NCI-H2227 treated with DMSO at 0.1 percent for 48 hours (cell line): ENCODE measurements around the gene BCAP29.
"Not testable (repeated sequence)": the region's sequence is repeated elsewhere in the genome, so short reads cannot be mapped to it uniquely, and the experiment has no call there.

Experiments used
- DNase-seq: peaks from one replicate; lab custom pipeline; 2025; lab: John Stamatoyannopoulos, UW

The BCAP29 gene

DNA sequence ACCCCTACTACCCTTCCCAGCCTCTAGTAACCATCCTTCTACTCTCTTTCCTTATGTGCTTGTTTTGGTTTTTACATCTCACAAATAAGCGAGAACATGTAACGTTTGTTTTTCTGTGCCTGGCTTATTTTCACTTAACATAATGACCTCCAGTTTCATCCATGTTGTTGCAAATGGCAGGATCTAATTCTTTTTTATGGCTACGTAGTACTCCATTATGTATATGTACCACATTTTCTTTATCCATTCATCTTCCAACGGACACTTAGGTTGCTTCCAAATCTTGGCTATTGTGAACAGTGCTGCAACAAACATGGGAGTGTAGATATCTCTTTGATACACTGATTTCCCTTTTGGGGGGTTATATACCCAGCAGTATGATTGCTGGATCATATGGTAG is 47.0 kb downstream of the BCAP29 start:
- no peak for DNase-seq

DNA sequence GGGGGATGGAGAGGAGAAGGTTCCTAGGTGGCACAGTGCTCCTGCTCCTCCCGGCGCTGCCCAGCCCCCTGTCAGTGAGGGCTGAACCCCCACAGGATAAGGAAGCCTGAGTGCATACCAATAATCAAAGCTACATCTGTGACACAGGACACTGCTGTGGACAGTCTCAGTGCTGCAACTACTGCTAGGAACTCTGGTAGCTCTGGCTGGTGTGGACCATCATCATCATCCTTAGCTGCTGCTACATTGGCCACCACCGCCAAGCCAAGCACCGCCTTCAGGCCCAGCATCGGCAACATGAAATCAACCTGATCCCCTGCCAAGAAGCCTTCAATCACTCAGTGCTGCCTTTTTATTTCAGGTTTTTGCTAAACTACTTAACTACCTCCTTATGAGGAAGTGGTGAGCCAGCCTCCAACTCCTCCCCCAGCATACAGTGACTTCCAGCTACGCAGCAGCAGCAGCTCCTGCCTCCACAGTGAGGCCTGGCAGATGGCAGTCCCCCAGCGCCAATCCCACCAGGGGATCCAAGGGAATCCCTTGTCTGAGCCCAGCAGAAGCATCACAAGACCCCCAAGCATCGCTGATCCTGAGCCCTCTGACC is 48.5 kb downstream of the BCAP29 start:
- no peak for DNase-seq

DNA sequence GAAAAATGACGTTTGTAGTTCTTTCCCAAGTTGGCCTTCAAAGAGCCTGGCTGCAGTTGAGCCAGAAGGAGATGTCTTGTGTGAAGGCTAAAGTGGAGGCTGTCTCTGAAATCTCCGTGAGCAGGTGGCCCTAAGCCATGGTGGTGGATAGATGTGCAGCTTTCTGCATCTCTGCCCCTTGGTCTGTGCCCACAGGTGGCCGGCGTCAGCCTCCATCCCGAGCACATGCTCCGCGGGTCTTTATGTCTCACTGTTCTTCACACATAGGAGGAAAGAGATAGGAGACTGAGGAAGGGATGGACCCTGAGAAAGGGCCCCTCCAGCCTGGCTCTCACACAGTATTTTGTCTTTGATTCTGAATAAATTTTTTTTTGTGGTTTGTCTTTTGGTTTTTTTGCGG is 50.3 kb downstream of the BCAP29 start:
- DNase-seq: no peak

DNA sequence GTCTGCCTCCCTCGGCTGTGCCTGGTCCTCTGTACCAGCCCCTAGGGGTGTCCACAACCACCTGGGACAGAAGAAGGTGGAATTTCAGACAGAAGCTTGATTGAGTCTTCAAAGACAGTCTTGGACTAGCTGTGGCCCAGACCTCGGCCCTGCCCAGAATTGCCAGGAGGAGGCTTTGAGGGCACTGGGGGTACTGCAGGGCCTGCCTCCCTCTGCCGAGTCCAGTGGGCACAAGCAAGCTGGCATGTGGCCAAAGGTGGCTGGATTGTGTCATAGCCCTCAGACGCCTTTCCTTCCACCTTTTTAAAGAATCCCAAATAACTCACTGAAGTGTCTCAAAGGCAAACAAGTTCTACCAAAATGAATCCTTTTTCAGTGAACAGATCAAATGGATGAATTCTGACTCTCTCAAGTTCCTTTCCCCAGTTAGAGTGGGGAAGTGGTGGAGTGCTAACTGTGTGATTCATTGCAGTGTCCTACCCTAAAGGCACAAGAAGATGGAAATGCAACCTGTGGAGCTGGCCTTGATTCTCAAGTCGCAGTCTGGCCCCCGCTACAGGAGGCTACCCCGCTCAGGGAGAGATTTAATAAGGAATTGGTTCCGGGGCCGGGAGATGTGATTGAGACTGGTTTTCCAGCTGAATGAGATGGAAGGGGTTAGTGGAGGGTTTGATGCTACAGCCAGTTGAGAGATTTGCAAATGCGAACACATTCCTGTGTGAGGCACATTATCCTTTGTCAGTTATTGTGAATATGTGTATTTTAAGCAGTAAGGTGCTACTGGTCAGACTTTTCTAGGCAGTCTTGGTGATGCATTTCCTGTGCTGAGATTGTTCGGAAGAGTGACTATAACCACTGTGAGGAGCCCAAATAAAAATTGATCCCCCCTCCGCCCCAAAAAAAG is 51.8 kb downstream of the BCAP29 start:
- DNase-seq: no peak

DNA sequence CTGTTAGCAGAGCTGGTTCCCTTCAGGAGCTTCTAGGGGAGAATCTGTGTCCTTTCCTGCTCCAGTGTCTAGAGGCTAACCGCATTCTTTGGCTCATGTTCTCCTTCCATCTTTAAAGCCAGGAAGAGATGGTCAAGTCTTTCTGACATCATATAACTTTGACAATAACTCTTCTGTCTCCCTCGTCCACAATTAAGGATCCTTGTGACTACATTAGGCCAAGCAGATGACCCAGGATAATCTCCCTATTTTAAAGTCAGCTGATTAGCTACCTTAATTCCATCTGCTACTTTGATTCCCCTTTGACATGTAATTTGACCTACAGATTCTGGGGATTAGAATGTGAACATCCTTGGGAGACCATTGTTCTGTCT is 52.4 kb downstream of the BCAP29 start:
- DNase-seq: no peak

DNA sequence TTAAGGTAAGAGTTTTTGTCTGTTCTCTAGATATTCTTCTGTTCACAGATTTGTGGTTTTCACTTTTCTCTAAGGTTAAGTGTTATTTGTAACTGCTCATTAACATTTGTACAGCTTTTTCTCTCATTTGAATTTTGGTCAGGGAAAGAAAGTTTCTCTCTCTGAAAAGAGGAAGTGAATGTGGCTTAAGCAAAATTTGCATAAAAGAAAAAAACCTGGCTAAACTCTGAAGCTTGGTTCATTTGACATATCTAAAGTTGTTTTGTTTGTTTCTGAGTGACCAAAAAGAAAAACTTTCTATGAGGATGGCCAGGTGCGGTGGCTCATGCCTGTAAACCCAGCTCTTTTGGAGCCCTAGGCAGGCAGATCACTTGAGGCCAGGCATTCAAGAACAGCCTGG is 58.5 kb downstream of the BCAP29 start:
- no peak for DNase-seq

- not testable (repeated sequence) for DNase-seq
These were observed 59.0 kb downstream of the BCAP29 start for GRCh38 chr7:107639070-107639469.

DNA sequence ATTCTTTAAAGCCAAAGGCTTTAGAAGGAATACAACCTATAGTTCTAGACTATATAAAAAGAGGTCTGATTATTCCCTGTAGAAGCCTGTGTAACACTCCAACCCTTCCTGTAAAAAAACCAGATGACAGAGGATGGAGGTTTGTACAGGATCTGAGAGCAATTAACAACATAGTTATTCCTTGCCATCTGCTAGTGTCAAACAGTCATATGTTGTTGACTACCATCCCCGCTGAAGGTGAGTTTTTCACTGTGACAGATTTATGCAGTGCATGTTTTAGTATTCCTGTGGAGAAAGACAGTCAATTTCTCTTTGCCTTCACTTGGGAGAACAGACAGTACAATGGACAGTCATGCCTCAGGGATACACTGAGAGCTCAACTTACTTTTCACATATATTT is 61.6 kb downstream of the BCAP29 start:
- no peak for DNase-seq

DNA sequence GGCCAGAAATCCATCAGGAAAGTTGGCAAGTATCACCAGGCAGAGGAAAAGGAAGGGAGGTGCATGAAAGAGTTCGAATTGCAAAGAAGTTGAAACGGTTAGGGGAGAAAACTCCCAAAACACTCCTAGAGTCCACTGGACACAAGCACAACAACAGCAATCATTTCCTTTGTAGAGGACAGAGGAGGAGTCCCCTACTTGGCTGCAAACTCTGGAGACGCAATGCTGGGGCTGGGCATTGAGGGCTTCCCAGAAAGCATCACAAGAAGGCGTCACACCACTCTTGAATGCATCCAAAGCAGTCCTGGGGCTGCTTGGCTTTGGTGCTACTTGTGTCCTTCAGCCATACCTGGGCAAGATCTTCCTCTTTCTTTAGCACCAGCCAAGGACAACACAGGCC is 62.5 kb downstream of the BCAP29 start:
- DNase-seq: no peak

GRCh38 chr7:107643407-107643806 is 63.4 kb downstream of the BCAP29 start:
- DNase-seq: no peak

DNA sequence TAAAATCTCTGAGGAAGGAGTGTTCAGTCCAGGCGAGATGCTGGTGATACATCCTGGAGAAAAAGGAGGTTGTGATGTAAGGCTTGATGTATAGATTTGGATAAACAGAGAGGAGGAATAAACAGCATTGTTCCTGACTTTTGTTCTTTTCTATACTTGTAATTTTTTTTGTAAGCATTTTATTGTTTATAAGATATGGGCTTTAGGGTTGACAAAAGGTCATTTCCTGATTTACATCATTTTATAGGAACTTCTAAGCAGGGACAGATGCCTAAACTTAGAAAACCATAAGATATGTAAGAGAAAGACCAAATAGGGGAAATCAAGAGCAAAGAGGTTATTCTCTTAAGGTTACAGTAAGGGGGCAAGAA is 63.9 kb downstream of the BCAP29 start:
- no peak for DNase-seq

DNA sequence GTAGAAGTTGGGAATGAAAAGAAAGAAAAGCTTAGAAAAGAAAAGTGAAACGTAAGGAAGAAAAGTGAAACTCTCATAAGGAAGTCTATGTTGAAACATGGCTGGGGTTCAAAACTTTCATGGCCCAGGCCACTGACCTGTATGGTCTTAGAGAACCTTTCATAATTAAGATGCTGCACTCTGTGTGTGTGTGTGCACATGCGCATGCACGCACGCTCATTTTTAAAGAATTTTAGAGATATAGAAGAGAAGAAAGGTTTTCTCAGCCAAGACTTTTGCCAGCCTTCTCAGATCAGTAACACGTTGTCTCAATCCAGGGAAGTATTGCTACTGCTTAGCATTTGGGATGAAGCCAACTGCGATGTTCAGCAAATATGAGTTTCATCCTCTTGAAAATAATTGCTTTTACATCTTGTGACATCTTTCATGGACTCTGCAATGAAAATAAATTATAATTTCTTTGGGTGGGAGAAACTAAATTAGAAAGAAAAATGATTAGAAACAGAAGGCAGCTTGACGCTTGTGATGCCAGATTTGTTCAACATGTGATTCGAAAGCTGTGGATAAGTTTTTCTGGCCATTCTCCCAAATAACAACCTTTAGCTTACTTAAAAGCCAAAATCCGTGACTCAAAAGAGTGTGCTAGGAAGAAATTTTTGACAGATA is 64.4 kb downstream of the BCAP29 start:
- no peak for DNase-seq

GRCh38 chr7:107652642-107653041 is 72.6 kb downstream of the BCAP29 start:
- no peak for DNase-seq

GRCh38 chr7:107658467-107658866 is 78.4 kb downstream of the BCAP29 start:
- no peak for DNase-seq

GRCh38 chr7:107659666-107660065 is 79.6 kb downstream of the BCAP29 start:
- DNase-seq: no peak

DNA sequence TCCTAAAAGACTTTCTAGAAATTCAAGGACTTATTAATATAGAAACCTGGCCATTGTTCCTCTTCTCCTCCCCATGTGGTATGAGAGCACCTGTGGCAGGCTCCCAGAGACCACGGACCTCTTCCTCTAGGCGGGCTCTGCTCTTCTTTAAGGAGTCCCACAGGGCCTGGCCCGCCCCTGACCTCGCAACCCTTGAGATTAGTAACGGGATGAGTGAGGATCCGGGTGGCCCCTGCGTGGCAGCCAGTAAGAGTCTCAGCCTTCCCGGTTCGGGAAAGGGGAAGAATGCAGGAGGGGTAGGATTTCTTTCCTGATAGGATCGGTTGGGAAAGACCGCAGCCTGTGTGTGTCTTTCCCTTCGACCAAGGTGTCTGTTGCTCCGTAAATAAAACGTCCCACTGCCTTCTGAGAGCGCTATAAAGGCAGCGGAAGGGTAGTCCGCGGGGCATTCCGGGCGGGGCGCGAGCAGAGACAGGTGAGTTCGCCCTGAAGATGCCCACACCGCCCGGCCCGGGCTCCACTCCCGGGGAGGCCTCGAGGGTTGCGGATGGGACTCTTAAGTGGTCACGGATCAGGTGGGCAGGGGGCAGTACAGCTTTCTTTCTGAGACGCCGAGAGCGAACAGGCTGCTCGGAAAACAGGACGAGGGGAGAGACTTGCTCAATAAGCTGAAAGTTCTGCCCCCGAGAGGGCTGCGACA is 80.5 kb downstream of the BCAP29 start, which contains the start of gene SLC26A4:
Gene SLC26A4, plus strand, starts transcription at position 448 of the 700 bp plus-strand sequence. CDS start 814 bp downstream, outside the sequence.
- DNase-seq: no peak

DNA sequence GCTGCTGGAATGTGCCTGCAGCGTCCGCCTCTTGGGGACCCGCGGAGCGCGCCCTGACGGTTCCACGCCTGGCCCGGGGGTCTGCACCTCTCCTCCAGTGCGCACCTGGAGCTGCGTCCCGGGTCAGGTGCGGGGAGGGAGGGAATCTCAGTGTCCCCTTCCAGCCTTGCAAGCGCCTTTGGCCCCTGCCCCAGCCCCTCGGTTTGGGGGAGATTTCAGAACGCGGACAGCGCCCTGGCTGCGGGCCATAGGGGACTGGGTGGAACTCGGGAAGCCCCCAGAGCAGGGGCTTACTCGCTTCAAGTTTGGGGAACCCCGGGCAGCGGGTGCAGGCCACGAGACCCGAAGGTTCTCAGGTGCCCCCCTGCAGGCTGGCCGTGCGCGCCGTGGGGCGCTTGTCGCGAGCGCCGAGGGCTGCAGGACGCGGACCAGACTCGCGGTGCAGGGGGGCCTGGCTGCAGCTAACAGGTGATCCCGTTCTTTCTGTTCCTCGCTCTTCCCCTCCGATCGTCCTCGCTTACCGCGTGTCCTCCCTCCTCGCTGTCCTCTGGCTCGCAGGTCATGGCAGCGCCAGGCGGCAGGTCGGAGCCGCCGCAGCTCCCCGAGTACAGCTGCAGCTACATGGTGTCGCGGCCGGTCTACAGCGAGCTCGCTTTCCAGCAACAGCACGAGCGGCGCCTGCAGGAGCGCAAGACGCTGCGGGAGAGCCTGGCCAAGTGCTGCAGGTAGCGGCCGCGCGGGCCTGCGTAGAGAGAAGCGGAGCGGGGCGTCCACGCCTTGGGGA is 81.2 kb downstream of the BCAP29 start:
- peak; percentile 23 for DNase-seq

GRCh38 chr7:107661865-107662379 is 81.9 kb downstream of the BCAP29 start:
- DNase-seq: no peak

GRCh38 chr7:107663196-107663595 is 83.2 kb downstream of the BCAP29 start:
- DNase-seq: no peak

DNA sequence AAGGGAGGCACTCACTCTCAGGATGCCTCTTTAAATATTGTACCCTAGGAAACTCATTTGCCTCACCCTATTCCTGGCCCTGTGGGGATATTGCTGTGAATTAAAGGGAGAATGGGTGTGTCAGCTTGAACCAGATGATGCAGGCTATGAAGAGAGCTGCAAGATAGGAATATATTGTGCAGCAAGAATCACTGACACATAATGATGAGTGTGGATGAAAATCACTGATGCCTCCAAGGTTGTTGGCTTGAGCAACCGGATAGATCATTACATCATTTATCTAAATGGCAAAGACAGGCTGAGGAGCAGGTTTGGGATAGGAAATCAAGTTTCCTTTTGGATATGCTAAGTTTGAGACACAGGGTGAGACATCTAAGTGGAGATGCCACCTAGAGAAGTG is 86.7 kb downstream of the BCAP29 start:
- DNase-seq: no peak

- DNase-seq: no peak
These were observed 87.3 kb downstream of the BCAP29 start for GRCh38 chr7:107667341-107667740.
